ENCODE measurements around the gene TPSG1.
"Not testable (repeated sequence)": the region's sequence is repeated elsewhere in the genome, so short reads cannot be mapped to it uniquely, and the experiment has no call there.

Gene TPSG1

DNA sequence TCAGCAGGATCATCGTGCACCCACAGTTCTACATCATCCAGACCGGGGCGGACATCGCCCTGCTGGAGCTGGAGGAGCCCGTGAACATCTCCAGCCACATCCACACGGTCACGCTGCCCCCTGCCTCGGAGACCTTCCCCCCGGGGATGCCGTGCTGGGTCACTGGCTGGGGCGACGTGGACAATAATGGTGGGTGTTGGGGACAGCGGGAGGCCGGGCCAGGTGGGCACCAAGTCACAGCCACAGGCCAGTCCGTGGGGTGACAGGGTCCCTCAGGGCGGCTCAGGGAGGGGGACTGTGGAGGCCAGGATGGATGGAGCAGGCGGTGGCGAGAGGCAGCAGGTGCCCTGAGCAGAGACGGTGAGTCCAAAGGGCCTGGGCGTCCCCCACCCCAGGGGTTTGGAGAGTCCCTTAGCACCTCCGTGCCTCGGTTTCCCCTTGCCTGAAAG is 31.8 kb upstream of the TPSG1 start:
- DNase-seq: no peak

DNA sequence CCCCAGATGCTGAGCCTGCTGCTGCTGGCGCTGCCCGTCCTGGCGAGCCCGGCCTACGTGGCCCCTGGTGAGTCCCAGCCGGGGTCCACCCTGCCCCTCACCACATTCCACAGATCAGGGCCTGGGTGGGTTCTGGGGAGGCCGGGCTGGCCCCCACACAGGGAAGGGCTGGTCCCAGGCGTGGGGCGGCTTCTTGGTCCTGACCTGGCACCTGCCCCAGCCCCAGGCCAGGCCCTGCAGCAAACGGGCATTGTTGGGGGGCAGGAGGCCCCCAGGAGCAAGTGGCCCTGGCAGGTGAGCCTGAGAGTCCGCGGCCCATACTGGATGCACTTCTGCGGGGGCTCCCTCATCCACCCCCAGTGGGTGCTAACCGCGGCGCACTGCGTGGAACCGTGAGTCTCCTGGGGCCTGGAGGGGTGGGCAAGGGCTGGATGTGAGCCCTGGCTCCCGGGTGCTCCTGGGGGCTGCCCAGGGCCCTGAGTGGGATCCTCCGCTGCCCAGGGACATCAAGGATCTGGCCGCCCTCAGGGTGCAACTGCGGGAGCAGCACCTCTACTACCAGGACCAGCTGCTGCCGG is 31.3 kb upstream of the TPSG1 start:
- DNase-seq: not testable (repeated sequence)

DNA sequence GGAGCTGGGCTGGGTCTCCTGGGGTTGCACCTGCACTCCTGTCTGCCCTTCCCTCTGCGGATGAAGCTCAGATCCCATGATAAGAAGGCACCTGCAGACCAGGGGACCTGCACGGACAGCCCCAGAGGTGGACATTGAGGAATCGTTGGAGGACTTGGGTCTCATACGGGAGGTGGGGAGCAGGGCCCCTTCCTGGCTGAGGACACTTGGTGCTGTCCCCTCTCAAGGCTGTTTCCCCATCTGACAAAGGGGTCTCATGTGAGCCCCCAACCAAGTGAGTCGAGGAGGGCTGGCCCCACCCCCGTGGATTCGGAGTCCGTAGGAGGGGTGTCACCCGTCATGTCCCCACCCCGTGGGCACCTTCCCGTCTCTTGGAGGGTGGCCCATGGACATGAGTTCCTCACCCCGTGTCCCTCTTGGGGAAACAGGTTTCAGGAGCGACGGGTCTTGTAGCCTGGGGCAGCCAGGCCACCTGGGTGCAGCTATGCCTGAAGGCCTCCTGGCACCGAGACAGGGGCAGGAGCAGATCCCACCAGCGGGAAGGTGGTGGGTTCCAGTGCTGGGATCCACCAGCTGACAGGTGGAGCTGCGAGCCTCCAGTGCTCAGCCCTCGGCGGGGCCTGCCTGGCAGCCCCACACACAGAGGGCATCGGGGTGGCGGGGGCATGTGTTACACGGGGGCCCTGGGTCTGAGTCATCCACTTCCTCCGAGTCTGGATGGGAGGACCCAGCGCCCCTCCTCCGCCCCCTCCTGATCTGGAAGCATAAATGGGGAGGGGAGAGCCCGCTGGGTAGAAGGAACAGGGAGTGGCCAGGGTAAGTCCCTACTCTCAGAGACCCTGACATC is 30.4 kb upstream of the TPSG1 start, which contains the start of gene TPSD1:
Gene TPSD1 (plus strand): TSS at position 794 of the 847 bp plus-strand sequence. CDS start 212 bp downstream, outside the sequence.
- DNase-seq: not testable (repeated sequence)

DNA sequence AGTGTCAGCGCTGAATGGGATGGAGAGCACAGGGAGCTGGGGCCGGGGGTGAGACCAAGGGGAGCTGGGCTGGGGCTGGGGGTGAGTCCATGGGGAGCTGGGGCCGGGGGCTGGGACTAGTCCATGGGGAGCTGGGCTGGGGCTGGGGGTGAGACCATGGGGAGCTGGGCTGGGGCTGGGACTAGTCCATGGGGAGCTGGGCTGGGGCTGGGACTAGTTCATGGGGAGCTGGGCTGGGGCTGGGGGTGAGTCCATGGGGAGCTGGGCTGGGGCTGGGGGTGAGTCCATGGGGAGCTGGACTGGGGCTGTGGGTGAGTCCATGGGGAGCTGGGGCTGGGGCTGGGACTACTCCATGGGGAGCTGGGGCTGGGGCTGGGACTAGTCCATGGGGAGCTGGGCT is 29.8 kb upstream of the TPSG1 start:
- DNase-seq: not testable (repeated sequence)

DNA sequence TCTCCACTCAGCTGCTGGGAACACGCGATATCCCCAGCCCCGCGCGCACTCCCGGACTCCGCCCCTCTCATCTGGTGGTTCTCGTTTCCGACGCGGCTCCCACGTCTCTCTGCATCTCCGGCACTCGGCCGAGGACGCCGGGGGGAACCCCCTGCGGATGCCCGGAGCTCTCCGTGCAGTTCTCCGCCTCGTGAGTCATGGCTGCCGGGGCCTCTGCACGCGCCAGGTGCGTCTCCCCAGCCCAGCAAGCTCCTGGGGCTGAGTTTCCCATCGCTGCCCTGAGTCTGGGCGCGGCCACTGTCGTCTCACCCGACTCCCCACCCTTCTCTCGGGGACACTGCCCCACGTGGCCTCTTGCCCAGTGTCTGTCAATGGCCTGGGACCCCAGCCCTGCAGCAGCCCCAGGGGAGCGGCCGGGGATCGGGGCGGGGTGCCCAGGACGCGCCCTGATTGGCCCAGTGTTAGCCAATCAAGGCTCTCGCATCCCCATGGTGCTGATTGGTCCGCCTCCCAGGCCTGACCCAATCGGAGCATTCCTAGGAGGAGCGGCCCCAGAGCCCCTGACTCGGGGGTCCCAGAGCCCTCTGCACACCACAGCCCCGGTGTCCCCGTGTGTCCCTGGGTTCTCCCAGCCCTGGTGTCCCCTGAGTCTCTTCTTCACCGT is 28.8 kb upstream of the TPSG1 start:
- DNase-seq: not testable (repeated sequence)

DNA sequence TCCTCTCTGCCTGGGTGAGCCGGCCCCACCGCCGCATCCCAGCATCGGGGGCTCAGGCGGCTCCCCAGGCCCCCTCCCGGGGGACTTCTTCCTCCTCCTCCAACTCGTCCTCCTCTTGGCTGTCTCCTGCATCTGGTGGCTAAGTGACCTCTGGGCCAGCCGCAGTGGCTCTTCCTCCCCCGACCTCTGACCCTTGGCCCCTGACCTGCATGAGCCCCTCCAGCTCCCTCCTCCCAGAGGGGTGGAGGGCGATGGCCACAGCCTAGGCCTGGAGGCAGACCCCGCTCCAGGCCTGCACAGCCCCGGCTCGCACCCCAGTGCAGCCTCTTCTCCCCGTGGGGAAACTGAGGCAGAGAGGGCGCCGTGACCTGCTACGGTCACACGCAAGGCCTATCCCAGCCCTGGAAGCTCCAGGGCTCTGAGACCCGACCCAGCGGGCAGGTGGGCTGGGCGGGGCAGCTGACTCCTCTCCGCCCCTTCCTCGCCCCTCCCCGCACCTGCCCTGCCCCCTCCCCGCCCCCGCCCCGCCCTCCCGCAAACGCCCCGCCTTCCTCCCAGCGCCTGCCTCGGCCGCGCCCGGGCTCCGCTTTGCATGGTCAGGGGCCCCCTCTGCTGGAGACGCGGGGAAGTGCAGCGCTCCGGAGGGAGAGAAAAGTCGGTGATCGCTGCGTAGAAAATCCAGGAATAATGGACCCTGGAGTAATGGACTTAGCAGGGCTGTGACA is 24.1 kb upstream of the TPSG1 start:
- DNase-seq: not testable (repeated sequence)

DNA sequence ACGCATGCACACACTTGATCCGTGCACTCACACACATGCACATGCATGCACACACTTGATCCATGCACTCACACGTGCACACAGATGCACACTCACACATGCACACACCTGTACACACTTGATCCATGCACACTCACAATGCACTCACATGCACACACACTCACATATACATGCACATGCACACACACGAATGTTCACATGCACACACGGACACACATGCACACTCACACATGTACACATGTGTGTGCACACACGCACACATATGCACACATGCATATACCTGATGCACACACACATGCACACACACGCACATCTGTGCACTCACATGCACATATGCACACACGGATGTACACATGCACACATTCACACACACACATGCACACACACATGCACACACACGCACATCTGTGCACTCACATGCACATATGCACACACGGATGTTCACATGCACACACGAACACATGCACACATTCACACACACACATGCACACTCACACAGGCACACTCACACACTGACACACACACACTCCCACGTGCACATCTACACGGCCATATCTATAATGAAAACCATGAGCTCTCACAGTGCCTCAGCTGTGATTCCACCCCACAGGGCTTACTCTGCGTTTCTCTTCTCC is 23.0 kb upstream of the TPSG1 start:
- not testable (repeated sequence) for DNase-seq

DNA sequence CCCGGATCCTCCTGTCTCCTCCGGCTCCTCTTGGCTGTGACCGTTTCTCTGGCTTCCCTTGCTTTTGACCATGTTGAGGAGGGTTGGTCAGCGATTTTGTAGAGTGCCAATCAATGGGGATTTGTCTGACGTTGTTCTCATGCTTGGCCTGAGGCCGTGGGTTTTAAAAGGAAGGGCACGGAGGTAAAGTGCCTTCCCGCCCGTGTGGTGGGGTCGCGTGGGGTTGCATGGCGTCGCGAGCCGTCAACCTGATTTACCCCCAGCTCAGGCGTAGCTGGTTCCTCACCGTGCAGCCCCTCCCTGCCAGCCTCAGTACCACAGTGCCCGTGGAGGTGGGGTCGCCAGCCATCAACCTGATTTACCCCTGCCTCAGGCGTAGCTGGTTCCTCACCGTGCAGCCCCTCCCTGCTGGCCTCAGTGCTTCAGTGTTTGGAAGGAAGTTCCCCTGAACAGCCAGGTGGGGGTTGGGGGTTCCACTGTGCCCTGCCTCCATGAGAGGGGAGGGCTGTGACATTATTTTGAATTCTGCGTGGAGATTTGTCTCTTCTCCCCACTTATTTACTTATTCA is 20.5 kb upstream of the TPSG1 start:
- no peak for DNase-seq

DNA sequence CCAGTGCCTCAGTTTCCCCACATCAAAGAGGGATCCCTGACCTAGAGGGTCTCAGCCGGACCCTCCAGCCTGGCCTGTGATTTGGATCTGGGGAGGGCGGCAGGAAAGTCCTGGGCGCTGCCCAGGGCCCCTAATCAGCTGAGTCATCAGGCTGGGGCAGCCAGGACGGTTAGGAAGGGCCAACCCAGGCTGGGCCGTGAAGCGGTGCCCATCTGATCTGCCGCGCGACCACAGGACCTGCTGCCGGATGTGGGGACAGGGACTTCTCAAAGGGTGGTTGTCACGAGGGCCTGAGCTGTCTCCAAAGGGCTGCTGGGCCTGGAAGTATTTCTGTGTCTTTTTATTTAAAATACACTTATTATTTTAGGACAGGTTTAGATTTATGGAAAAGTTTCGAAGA is 19.8 kb upstream of the TPSG1 start:
- DNase-seq: no peak

DNA sequence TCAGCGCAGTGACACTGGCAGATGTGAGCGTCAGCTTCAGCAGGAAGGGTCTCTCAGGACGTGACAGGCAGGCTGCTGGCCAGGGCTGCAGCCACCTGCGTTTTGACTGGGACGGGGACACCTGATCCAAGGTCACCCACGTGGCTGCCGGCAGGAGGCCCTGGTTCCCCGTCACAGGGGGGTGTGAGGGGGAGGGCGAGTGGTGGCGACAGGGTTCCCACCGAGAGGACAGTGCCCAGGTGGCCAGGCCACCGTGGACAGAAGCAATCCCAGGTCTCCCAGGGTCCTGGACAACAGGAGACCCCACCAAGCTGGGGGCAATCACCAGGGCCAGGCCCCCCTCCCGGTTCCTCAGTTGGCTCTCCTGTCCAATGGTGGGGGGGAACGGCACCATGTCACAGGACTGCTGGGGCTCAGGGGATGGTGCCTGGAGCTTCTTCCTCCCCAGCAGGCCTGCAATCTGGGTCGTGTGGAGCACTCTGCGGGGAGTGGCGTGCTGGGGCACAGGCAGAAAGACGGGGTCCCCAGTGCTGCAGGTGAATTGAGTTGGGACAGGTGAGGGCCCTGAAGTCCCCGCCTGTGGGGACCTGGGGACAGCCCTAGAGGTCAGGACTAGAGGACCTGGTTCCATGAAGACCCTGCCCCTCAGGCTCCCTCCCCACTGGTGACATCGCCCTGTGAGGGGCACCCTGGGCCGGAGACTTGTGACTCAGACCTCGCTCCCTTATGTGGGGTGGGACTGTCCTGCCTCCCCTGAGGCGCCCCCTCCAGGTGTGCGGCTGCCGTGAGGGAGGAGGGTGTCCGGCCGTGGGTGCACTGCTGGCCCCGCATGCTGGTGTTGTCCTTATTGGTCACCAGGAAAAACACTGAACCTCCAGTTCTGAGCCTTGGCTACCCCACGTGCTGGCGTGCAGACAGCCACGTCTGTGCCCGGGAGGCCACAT is 19.1 kb upstream of the TPSG1 start:
- DNase-seq: not testable (repeated sequence)

DNA sequence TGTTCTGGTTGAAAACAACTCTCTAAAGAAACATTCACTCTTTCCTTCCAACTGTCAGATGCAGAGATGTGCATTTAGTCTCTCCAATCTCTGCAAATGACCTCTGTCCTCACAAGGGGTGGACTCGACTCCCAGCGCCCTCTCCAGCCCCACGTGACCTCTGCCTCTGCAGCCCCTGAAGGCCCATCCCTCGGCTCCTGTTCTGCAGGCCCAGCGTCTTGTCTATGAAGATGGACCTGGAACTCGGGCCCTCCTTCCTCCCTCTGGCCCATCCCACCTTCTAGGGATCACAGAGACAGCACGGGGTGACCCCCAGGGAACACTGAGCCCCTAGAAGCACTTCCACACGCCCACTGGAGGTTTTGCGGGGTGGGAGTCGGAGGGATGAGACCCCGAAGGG is 18.3 kb upstream of the TPSG1 start:
- DNase-seq: not testable (repeated sequence)

DNA sequence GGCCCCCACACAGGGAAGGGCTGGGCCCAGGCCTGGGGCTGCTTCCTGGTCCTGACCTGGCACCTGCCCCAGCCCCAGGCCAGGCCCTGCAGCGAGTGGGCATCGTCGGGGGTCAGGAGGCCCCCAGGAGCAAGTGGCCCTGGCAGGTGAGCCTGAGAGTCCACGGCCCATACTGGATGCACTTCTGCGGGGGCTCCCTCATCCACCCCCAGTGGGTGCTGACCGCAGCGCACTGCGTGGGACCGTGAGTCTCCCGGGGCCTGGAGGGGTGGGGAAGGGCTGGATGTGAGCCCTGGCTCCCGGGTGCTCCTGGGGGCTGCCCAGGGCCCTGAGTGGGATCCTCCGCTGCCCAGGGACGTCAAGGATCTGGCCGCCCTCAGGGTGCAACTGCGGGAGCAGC is 16.0 kb upstream of the TPSG1 start:
- DNase-seq: not testable (repeated sequence)

DNA sequence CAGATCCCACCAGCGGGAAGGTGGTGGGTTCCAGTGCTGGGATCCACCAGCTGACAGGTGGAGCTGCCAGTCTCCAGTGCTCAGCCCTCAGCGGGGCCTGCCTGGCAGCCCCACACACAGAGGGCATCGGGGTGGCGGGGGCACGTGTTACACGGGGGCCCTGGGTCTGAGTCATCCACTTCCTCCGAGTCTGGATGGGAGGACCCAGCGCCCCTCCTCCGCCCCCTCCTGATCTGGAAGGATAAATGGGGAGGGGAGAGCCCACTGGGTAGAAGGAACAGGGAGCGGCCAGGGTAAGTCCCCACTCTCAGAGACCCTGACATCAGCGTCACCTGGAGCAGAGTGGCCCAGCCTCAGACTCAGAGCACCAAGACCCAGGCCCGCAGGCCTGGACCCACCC is 15.4 kb upstream of the TPSG1 start, which contains the start of gene TPSAB1:
Gene TPSAB1 (plus strand): TSS at position 270 of the 400 bp plus-strand sequence. CDS start 234 bp downstream, outside the sequence.
- DNase-seq: not testable (repeated sequence)

DNA sequence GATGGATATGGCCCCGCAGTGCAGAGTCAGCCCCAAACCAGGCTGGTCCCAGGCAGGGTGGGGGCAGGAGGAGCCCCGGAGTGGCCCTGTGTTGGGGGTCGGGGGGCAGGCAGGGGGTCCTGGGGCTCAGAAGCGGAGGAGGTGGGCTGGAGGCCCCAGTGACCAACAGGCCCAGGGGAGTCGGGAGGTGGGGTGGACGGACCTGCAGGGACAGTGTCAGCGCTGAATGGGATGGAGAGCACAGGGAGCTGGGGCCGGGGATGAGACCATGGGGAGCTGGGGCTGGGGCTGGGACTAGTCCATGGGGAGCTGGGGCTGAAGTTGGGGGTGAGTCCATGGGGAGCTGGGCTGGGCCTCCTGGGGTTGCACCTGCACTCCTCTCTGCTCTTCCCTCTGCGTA is 14.5 kb upstream of the TPSG1 start:
- not testable (repeated sequence) for DNase-seq

DNA sequence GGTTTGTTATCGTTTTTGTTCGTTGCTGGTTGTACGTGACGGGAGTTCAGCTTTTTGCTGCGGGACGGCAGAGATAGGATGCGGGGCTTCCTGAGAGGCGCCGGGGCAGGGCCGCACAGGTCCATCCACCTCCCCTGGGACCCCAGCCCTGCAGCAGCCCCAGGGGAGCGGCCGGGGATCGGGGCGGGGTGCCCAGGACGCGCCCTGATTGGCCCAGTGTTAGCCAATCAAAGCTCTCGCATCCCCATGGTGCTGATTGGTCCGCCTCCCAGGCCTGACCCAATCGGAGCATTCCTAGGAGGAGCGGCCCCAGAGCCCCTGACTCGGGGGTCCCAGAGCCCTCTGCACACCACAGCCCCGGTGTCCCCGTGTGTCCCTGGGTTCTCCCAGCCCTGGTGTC is 13.8 kb upstream of the TPSG1 start:
- not testable (repeated sequence) for DNase-seq

DNA sequence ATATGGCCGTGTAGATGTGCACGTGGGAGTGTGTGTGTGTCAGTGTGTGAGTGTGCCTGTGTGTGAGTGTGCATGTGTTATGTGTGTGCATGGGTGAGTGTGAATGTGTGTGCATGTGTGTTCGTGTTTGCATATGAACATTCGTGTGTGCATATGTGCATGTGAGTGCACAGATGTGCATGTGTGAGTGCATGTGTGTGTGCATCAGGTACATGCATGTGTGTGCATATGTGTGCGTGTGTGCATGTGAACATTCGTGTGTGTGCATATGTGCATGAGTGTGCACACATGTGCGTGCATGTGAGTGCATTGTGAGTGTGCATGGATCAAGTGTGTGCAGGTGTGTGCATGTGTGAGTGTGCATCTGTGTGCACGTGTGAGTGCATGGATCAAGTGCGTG is 12.9 kb upstream of the TPSG1 start:
- no peak for DNase-seq

DNA sequence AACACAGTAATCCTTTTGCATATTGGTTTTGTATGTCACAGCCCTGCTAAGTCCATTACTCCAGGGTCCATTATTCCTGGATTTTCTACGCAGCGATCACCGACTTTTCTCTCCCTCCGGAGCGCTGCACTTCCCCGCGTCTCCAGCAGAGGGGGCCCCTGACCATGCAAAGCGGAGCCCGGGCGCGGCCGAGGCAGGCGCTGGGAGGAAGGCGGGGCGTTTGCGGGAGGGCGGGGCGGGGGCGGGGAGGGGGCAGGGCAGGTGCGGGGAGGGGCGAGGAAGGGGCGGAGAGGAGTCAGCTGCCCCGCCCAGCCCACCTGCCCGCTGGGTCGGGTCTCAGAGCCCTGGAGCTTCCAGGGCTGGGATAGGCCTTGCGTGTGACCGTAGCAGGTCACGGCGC is 11.6 kb upstream of the TPSG1 start:
- not testable (repeated sequence) for DNase-seq

DNA sequence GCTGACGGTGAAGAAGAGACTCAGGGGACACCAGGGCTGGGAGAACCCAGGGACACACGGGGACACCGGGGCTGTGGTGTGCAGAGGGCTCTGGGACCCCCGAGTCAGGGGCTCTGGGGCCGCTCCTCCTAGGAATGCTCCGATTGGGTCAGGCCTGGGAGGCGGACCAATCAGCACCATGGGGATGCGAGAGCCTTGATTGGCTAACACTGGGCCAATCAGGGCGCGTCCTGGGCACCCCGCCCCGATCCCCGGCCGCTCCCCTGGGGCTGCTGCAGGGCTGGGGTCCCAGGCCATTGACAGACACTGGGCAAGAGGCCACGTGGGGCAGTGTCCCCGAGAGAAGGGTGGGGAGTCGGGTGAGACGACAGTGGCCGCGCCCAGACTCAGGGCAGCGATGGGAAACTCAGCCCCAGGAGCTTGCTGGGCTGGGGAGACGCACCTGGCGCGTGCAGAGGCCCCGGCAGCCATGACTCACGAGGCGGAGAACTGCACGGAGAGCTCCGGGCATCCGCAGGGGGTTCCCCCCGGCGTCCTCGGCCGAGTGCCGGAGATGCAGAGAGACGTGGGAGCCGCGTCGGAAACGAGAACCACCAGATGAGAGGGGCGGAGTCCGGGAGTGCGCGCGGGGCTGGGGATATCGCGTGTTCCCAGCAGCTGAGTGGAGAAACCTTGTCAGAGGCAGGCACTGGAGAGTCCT is 7.1 kb upstream of the TPSG1 start:
- not testable (repeated sequence) for DNase-seq

DNA sequence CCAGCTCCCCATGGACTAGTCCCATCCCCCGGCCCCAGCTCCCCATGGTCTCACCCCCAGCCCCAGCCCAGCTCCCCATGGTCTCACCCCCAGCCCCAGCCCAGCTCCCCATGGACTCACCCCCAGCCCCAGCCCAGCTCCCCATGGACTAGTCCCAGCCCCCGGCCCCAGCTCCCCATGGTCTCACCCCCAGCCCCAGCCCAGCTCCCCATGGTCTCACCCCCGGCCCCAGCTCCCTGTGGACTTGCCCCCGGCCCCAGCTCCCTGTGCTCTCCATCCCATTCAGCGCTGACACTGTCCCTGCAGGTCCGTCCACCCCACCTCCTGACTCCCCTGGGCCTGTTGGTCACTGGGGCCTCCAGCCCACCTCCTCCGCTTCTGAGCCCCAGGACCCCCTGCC is 6.2 kb upstream of the TPSG1 start:
- DNase-seq: not testable (repeated sequence)

Data from right kidney (tissue), 1 donor.